NCI-H446 treated with DMSO at 0.1 percent for 48 hours (cell line): Measurements from ENCODE around the gene HS1BP3.

Experiments used
- DNase-seq: peaks from one replicate; lab custom pipeline; 2025; lab: John Stamatoyannopoulos, UW

Gene HS1BP3

GRCh38 chr2:20645761-20646160 lies 5.1 kb downstream of the HS1BP3 start:
- DNase-seq = no peak

DNA sequence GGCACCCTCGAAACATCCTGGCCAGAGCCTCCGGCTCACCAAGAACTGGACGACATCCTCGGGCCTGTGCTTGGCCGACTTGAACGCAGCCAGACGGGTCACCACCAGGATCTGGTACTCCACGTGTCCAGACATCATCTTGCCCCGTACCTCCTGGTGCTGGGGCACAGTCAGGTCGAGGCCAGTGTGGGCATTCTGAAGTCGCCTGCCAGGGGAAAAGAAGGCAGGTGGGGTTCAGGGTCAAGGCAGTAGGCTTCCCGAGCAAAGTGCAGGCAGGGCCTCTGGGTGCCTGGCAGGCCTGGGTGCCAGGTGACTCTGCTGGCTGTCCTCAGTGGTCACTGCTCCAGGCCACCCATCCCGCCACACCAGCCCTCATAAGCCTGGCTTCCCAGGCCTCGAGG lies 5.6 kb downstream of the HS1BP3 start:
- no peak for DNase-seq

DNA sequence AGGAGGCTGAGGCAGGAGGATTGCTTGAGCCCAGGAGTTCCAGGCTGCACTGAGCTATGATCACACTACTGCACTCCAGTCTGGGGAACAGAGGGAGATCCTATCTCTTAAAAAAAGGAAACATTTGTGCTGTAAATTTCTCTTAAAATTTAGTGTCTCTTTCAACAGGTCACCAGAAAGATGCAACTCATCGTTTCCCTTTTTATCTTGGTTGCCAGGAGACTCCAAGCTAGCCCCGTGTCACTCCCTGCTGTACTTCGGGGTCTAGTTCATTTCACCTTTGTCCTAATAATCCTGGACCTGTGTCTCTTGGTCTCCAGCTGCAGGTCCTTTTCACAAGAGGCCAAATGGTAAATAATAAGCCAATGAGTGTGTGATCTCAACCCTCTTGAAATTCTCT lies 7.1 kb downstream of the HS1BP3 start:
- no peak for DNase-seq

- DNase-seq = no peak
Measured at GRCh38 chr2:20643060-20643459, 7.8 kb downstream of the HS1BP3 start.

- peak; percentile 35 for DNase-seq
Measured at GRCh38 chr2:20642055-20642971, 8.6 kb downstream of the HS1BP3 start.

GRCh38 chr2:20641123-20641985 lies 9.5 kb downstream of the HS1BP3 start:
- no peak for DNase-seq

- DNase-seq = no peak
Measured at GRCh38 chr2:20640411-20641122, 10.3 kb downstream of the HS1BP3 start.

- DNase-seq = no peak
Measured at GRCh38 chr2:20638646-20639430, 12.1 kb downstream of the HS1BP3 start.

GRCh38 chr2:20638014-20638413 lies 12.9 kb downstream of the HS1BP3 start:
- no peak for DNase-seq

- no peak for DNase-seq
Measured at GRCh38 chr2:20637147-20637546, 13.8 kb downstream of the HS1BP3 start.

GRCh38 chr2:20635675-20636584 lies 15.0 kb downstream of the HS1BP3 start:
- peak; percentile 25 for DNase-seq

DNA sequence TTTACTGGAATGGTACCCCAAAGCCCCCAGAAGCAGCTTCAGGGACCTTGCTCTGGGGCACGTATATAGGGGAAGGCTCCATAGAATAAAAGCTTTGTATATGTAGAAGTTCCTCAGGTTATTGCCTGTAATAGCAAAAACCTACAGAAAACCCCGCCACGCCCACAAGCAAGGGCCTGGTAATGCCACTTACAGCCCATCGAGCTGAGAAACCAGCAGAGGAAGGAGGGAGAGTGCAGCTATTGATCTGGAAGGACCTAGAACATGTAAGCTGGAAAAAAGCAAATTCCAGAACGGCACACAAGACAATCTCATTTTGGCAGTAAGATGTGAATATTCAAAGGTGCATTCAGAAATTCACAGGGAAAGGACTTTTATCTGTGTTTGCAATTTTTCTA lies 15.8 kb downstream of the HS1BP3 start:
- no peak for DNase-seq

DNA sequence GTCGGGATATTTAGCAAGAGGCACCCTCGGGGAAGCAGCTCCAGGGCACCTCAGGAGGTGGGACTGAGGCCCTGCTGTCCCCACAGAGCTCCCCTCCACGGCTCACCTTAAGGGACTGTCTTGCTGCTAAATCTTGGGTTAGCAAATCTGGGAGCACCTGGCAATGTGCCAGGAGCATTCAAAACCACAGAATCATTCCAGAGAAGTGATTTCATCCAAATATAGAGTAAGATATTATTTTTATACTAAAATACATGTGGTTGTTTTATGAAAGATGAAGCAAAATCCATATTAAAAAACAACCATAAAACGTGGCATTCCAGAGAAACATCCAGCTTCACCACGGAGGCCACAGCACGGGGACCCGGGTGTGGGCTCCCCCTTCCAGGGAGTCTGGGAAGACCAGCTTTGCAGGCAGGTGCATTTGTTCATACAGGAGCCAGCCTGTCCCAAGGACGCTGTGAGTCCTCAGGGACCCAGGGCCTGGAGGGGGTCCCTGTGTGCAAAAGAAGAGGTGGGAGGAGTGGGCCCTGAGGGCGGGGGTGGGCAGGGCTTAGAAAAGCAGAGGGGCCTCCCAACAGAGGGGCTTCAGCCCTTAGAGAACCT lies 16.3 kb downstream of the HS1BP3 start:
- DNase-seq = no peak

GRCh38 chr2:20633794-20634506 lies 16.9 kb downstream of the HS1BP3 start:
- no peak for DNase-seq

GRCh38 chr2:20633001-20633400 lies 17.9 kb downstream of the HS1BP3 start:
- no peak for DNase-seq

DNA sequence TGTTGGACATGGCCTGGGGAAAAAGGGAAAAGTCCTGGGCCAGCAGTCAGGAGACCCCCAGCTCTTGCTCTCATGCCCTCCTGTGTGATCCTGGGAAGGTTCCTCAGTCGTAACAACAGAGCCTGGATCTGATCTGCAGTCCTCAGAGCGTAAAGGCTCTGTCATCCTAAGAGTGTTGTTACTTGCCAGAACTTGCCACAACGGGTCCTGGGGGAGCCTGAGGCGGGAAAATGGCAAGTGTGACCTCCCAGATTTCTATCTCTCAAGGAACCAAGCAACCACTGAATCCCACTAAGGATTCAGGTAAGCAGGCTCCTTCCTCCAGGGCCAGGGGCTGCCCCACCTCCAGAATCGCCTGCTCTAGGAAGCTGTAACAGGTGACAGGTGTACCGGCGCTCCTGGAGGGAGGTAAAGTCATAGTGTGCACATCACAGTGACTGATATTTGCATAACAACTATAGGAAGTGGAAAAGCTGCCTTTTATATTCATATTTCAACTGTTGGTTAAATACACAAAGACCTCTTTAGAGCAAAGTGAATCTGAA lies 18.4 kb downstream of the HS1BP3 start:
- DNase-seq = no peak

DNA sequence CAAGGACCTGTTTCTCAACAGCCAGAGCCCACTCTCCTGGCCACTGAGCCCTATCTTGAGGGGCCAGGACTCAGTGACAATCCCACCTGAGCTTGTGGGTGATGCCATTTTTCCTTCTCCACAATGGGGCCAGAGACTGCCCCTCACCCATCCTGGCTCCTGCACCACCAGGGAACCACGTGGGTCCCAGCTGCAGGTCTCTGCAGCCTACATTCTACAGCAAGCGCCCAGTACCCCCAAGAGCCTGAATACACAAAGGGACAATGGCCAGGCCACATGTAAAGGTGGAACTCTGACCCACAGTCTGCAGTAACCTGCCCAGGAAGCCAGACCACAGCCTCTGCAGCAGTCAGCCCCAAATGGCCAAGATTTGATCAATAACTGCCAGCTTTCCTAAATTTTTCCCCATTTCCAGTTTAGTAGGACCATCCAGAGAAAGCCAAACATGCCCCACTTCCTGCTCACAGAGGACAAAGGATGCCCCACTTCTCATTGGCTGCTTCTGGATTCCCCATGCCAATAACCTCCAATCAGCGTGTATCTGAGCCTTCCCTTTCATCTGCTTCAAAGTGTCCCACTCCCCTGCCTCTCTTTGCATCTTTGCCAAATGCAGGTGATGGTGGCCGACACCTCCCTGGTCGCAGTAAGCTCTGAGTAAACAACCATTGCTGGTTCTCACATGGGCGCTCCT lies 19.1 kb downstream of the HS1BP3 start:
- DNase-seq = no peak

DNA sequence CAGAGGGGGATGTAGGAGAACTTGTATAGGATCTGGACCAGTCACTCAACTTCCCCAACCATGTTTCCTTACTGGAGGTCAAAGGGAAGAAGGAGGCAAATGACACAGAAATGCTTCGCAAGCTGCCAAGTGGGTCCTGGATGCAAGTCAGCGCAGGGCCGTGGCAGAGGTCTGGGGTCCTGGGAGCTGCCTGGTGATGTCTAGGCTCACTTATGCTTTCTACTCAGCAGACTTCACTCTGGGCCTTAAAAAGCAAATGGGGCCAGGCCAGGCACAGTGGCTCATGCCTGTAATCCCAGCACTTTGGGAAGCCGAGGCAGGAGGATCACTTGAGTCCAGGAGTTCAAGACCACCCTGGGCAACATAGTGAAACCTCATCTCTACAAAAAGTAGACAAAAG lies 19.9 kb downstream of the HS1BP3 start:
- no peak for DNase-seq
